GM19238 (cell line): ENCODE data around the gene CIDEB.

ENCODE experiments used
- DNase-seq: peaks from one replicate; pipeline ENCODE4 v3.0.0; 2011; ENCODE audit warnings: low spot score; ENCODE audit not compliant: insufficient read length

Gene CIDEB

DNA sequence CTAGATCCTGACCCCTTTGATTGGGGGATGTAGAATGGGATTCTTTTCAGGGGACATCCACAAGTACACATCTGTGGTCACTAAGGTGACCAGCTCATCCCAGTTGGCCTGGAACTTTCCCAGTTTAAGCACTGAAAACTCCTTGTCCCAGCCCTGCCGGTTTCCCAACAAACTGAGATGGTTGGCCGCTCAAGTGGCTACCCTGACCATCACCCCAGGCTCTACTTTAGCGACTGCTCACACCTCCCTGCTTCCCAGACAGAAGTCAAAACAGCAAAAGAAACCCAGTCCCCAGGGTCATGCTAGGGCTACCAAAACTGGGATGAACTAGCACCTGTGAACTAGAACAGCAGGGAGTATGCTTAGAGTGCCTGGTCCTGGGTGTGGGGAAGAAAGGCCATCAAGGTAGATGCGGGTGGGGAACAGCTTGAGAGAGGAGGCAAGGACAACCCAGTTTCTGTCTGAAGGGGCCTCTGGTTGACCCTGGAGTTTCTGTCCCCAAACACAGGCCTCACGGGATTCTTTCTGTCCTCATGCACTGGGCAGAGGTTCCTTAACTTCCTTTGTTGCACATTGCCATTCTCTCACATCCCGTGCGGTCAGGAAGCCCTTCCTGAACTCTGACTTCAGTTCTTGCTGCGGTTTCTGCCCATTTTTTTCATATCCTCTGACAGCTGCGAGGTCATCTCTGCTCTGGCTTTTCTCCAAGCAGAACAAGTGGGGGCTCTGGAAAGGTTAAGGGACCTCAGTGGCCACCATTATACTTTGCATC, 5.1 kb upstream of the CIDEB start:
- no peak for DNase-seq

DNA sequence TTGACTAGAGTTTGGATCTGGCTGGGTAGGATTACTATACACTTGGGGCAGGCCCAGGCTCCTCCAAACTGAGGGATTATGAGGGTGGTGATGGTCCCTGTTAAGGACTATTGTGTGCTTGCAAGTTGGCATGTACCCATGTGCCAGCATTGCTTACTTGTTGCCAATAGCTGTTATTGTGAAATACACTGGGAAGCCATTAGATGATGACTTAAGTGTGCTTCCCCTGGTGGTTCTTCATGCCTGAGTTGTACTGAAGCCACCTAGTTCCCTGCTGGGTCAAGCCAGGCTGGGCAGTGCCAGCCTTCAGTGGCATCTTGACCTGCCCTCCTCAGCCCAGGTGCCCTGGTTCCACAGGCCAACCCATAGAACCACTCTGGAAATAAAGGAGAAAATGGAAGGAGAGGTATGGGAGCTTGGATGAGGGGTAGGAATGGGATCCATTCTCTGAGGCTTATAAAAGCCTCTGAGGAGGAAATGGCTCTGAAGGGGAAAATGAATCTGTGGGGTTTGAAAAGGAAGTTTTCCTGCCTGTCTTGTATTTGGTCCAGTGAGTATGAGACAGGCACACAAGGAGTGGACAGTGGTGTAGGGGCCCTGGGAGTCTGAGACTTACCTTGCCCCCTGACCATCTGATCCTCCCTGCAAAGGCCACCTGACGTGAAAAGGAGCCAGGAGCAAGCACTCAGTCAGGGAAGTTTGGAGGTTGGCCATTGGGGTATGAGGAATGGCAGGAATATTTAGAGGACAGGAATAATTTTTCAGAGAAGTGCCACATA, 4.2 kb upstream of the CIDEB start:
- DNase-seq, result no peak

DNA sequence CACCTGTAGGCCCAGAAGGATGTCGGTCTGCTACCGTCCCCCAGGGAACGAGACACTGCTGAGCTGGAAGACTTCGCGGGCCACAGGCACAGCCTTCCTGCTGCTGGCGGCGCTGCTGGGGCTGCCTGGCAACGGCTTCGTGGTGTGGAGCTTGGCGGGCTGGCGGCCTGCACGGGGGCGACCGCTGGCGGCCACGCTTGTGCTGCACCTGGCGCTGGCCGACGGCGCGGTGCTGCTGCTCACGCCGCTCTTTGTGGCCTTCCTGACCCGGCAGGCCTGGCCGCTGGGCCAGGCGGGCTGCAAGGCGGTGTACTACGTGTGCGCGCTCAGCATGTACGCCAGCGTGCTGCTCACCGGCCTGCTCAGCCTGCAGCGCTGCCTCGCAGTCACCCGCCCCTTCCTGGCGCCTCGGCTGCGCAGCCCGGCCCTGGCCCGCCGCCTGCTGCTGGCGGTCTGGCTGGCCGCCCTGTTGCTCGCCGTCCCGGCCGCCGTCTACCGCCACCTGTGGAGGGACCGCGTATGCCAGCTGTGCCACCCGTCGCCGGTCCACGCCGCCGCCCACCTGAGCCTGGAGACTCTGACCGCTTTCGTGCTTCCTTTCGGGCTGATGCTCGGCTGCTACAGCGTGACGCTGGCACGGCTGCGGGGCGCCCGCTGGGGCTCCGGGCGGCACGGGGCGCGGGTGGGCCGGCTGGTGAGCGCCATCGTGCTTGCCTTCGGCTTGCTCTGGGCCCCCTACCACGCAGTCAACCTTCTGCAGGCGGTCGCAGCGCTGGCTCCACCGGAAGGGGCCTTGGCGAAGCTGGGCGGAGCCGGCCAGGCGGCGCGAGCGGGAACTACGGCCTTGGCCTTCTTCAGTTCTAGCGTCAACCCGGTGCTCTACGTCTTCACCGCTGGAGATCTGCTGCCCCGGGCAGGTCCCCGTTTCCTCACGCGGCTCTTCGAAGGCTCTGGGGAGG, 3.1 kb upstream of the CIDEB start, which contains the start of gene LTB4R:
TSS of gene LTB4R (plus strand) at position 857 of the 959 bp plus-strand sequence. CDS start 4,150 bp downstream, outside the sequence.
- peak; percentile 70 for DNase-seq

DNA sequence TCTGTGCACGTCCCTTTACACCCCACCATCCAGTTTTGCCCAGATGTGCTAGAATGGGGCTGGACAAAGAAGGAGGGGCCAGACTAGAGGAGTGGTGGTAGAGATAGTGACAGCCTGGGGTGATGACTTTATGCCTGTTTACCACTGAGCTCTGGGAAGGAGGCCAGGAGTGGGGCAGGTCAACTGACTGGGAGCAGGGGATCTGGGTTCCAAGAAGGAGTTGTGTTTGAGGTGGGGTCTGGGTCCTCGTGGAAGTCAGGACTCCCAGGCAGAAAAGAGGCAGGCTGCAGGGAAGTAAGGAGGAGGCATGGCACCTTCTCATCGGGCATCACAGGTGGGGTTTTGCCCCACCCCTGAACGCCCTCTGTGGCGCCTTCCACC, 2.5 kb upstream of the CIDEB start:
- no peak for DNase-seq

DNA sequence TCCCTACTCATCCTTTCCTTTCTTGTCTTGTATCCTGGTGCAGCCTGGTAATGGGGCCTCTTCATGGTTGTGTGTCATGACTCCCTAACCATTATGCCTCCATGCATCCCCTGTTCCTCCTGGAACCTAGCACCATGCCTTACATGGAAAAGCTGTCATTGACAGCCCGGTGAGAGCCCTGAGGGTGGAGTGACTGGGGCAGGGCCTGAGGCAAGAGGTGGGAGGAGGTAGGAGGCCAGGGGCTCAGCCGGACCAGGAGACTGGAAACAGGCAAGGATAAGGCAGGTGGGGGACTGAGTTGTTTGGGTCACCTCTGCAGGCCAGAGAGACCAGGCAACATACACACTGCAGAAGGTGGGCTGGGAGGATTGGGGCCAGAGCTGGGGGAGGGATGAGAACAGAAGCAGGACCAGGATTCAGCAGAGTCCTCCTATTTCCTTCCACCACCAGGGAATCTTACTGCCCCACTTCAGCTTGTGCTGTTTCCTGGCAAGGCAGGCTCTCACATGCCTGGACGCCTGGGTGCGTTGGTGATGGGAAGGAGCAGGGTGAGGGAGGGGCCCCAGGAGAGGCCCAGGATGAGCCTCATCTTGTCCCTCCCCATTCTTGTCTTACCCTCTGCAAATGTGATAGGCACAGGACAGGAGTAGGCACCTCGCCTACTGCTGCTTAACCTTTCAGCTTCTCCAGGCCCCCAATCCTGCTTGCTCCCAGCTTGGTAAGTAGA, 1.9 kb upstream of the CIDEB start, which contains the start of gene LTB4R2:
TSS of gene LTB4R2 (plus strand) at position 603 of the 727 bp plus-strand sequence. CDS start 525 bp downstream, outside the sequence.
- no peak for DNase-seq

DNA sequence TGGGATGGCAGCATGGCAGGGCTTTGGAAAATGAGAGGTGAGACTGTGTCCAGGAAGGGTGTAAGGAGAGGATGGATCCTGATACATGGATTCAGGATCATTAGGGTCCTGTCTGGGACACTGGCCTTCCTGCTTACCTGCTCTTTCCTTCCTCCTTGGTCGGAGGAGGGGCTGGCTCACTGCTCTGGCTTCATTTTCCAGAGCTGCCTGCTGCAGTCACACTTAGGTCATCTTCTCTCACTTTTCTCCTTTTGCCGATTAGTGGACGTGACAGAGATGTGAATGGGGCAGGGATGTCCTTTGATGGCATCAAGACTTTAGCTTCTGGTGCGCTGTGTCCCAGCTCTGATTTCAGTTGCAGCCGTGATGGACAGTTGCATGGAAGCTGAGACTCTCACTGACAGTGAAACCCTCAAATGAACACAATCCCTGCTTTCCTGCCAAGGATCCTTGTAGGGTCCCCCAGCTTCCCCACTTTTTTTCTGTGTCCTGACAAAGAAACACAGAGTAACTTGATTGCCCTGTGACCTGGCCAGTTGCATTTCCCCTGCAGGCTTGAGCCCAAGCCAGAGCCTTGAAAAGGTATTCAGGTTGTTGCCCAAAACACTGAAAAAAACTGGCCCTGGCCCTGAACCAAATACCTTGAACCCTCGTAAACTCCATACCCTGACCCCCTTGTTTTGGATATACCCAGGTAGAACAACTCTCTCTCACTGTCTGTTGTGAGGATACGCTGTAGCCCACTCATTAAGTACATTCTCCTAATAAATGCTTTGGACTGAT, 756 bp upstream of the CIDEB start:
- no peak for DNase-seq

DNA sequence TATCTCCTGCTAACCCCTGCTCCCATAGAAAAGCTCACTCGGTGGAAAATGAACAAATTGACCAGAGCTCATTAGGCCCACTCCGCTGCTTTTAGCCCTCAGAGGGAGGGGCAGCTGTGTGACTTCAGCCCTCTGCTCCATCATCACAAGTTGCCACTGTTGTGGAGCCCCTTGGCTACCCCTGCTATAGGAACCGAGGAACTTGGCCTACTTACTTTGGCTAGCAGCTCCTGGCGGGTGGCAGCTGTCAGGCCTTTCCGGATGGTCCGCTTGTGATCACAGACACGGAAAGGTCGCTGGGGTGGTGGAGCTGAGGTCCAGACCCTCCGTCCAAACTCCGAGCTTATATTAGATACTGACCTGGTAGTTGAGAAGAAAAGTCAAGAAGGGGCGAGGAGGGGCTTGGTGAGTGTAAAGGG, 612 bp downstream of the CIDEB start:
- no peak for DNase-seq

DNA sequence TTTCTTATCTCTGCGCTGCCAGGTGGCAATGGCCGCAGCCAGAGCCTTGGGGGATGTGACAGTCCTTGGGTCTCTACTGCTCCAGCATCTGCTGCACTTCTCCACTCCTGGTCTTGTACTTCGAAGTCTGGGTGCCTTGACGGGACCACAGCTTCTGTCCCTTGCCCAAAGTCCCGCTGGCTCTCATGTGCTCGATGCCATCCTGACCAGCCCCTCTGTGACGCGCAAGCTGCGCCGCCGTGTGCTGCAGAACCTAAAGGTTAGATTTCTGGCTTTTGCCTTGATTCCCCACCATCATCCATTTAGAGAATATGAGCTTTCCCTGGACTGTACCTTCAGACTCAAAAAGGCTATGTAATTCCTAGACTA, 3.8 kb downstream of the CIDEB start:
- DNase-seq, result no peak

DNA sequence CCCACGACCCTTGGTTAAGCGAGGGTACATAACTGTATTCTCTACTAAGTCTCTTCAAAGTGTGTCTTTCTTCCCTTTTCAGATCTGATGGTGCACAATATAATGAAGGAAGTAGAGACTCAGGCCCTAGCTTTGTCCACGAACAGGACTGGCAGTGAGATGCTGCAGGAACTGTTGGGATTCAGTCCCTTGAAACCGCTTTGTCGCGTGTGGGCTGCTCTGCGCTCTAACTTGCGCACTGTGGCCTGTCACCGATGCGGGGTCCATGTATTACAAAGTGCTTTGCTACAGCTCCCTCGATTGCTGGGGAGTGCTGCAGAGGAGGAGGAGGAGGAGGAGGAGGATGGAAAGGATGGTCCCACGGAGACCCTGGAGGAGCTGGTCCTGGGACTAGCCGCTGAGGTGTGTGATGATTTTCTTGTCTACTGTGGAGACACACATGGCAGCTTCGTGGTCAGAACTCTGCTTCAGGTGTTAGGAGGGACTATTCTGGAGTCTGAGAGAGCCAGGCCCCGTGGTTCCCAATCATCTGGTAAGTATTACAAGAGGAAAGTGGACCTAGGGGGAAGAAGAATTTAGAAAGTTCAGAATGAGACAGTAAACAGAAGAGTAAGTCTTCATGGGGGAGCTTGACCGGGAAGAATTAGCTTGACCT, 7.3 kb downstream of the CIDEB start:
- no peak for DNase-seq

DNA sequence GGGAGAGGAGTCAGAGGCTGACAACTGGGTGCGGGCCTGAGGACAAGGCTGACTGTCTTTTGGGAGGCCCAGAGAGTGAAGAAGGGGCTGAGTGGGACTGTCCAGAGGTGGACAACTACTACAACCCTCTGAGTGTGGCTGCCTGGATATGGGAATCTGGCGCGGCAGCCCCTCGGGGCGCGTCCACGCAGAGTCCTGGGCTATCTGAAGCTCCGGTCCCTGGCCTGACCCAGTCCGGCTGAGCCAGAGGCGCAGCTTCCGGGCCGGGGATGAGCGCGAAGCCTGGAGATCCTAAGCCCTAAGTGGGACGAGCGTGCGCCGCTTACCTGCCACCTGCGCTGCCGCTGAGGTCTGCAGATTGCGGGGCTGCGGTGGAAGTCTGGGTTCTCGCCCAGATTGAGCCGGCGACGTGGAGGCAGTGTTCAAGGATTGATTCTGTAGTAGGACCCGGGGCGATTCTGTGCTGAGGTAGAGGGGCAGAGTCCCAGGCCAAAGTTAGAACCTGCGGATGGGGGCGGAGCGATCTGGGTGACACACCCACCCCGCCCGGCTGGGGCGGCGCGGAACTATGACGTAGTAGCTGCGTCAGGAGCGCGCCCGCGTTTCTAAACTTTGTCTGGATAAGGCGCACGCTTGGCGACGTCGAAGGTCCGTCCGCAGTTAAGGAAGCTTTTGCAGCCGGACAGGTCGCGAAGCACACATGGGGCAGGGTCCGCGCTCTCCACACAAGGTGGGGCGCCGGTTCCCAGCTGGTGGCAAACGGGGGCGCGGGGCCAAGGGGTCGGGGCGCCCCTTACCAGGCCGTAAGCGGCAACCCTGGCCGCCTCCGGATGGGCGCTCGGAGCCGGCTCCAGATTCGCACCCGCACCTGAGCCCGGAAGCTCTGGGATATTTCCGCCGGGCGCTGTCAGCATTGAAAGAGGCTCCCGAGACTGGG, 8.3 kb downstream of the CIDEB start, which contains the start of the genes DHRS1 and NOP9:
TSS of gene DHRS1 (minus strand) at position 526 of the 937 bp plus-strand sequence. CDS start 674 bp downstream, outside the sequence.
TSS of gene NOP9 (plus strand) at position 596 of the 937 bp plus-strand sequence. CDS start at position 701, 105 bp downstream.
- peak; percentile 91 for DNase-seq

DNA sequence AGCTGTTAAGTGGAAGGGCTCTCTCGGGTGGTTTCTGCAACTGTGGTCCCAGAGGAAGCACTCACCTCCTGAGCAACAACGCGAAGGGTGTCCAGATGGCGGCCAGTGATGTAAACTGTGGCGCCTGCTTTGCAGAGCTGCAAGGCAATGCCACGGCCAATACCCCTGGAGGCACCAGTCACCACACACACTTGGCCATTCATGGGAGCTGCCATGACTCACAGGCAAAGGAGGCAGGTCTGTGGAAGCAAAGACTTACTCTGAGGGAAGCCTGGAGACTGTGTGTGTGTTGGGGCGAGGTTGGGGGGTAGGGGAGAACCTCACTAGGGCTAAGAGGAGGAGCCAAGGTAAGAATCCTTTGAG, 8.9 kb downstream of the CIDEB start:
- no peak for DNase-seq

DNA sequence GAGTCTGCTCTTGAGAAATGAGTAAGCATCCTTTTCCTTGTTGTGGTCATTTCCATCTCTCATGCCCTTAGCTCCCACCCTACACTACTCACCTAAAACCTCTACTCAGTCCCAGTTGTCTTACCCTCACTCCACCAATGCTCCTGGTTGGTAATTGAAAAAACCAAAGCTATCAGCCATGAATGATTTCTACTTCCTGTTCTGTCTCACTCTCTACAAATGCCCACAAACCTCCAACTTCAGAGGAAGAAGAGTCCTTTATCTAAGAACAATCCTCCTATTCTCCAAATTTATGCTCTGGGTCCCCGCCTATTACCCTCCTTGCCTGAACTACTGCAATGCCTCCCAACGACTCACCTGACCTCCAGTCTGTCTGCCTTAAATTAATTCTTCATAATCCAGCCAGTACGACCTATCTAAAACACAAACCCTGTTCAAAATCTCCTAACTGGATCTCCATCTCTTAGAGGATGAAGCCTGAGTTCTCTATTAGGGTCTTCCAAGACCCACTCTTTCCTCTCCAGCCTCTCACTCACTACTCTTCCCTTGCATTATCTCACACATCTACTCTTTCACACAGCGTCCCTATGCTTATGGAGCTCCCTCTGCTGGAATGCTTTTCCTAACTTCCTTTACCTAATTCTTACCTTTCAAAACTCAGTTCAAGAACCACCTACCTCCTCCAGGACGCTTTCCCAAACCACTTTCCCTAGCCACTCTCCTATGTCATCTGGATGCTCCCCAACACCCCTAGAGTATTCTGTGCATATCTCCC, 10.4 kb downstream of the CIDEB start:
- no peak for DNase-seq

DNA sequence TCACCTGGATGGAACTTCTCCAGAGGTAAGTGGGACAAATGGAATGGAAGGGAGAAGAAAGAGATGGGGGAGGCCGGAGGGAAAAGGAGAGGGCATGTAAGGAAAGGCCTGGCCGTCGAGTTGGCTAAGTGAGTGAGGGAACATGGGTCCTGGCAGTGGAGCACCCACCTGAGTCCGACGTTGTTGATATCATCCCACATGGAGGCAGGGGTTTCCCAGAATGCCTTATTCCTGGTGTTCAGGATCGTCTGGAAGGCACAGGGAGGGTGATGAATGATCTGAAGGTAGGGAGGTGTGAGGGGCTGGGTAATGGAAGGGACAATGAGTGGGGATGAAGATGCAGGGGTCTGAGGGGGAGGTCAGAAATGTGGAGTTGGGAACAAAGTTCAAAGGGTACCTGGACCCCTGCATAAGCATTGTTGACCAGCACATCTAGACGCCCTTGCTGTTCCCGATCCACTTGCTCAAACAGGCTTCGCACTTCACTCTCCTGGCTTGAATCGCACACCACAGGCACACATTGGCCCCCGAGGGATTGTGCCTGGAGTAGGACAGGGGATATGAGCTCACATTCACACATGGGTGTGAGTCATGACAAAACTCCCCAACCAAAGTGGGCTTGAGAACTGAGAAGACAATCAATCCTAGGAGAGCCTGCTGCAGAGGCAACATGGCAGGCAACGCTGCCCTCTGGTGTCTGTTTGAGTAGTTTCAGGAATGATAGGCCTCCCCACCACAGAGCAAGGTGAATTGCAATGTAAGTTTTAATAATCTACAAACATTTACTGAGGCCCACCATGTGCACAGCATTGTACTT, 11.2 kb downstream of the CIDEB start:
- DNase-seq, result peak; percentile 72

DNA sequence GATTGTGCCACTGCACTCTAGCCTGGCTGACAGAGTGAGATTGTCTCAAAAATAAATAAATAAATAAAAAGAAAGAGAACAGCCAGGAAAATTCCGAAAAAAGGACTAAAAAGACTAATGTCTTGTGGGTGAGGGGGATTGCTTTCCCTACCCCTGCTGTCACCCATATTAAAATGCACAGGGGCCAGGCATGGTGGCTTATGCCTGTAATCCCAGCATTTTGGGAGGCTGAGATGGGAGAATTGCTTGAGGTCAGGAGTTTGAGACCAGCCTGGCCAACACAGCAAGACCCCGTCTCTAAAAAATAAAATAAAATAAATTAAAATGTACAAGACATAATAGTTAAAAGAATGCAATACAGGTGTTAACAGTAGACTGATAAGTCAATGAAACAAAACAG, 14.3 kb downstream of the CIDEB start:
- no peak for DNase-seq

DNA sequence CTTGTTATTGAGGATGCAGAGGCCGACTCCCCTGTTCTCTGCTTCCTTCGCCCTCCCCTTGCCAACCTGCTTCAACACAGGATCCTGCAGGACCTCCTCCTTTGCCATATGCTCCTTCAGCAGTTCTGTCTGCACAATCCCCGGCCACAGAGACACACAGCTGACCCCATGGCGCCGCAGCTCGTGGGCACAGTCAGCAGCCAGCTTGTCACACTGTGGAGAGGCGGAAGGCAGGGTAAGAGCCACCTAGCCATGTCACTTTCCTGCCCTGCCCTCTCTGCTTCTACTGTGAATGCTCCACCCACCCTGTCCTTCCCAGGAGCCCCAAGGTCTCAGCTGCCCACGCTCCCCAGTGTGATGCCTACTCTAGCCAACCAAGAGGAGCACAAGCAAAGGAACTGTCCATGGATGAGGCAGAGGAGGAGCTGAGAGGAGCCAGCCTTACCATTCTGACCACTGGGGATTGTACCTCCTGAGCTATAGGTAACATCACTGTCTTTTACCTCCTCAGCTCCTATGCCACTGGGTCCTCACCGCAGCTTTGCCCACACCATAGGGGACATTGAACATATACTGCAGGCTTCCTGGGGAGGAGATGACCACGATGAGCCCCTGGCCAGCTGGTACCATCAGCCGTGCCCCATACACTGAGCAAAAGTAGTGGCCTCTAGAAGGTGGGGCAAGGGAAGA, 15.5 kb downstream of the CIDEB start:
- DNase-seq, result no peak
